Measurements from ENCODE around the gene GARNL3.

GARNL3 gene

GRCh38 chr9:127264462-127265219 is at the start of gene GARNL3:
GARNL3 (plus strand) TSS chr9:127264774; CDS start chr9:127264878, 104 bp downstream.
- H3K4me3 ChIP-seq (ENCODE audit: low read depth, low read length), result no peak within 1 kb of the TSS
- no peak for DNase-seq (ENCODE audit: low read depth)
- TF ChIP-seq CTCF (IDR thresholded peaks at IDR 0.05; ENCODE audit: insufficient read depth, low read depth, low read length, missing control alignments), result no peak

GRCh38 chr9:127215268-127216209 is 49.0 kb upstream of the GARNL3 start:
- DNase-seq (ENCODE audit: low read depth), result no peak
- no peak for TF ChIP-seq CTCF (IDR thresholded peaks at IDR 0.05; ENCODE audit: insufficient read depth, low read depth, low read length, missing control alignments)
- H3K4me3 ChIP-seq (ENCODE audit: low read depth, low read length), result no peak overlapping the region

GRCh38 chr9:127216210-127216887 is 48.2 kb upstream of the GARNL3 start:
- no peak overlapping the region for H3K4me3 ChIP-seq (ENCODE audit: low read depth, low read length)
- DNase-seq (ENCODE audit: low read depth), result no peak
- no peak for TF ChIP-seq CTCF (IDR thresholded peaks at IDR 0.05; ENCODE audit: insufficient read depth, low read depth, low read length, missing control alignments)

- H3K4me3 ChIP-seq (ENCODE audit: low read depth, low read length), result no peak overlapping the region
- TF ChIP-seq CTCF (IDR thresholded peaks at IDR 0.05; ENCODE audit: insufficient read depth, low read depth, low read length, missing control alignments), result no peak
- DNase-seq (ENCODE audit: low read depth), result no peak
Measured at GRCh38 chr9:127216888-127217217, 47.7 kb upstream of the GARNL3 start.

- no peak for TF ChIP-seq CTCF (IDR thresholded peaks at IDR 0.05; ENCODE audit: insufficient read depth, low read depth, low read length, missing control alignments)
- H3K4me3 ChIP-seq (ENCODE audit: low read depth, low read length), result no peak overlapping the region
- no peak for DNase-seq (ENCODE audit: low read depth)
Measured at GRCh38 chr9:127218818-127219217, 45.8 kb upstream of the GARNL3 start.

GRCh38 chr9:127219520-127219919 is 45.1 kb upstream of the GARNL3 start:
- no peak overlapping the region for H3K4me3 ChIP-seq (ENCODE audit: low read depth, low read length)
- no peak for TF ChIP-seq CTCF (IDR thresholded peaks at IDR 0.05; ENCODE audit: insufficient read depth, low read depth, low read length, missing control alignments)
- DNase-seq (ENCODE audit: low read depth), result no peak

Measured in GM12865 (cell line).